ENCODE data around the gene RTP1.
"Not testable (repeated sequence)": the region's sequence is repeated elsewhere in the genome, so short reads cannot be mapped to it uniquely, and the experiment has no call there.

RTP1 gene

GRCh38 chr3:187196573-187197334 is 532 bp upstream of the RTP1 start:
- DNase-seq (ENCODE audit: low read depth in 2 of 2) = no peak
- TF ChIP-seq CTCF (IDR thresholded peaks at IDR 0.05; ENCODE audit: low read depth, low read length) = no peak
- no peak overlapping the region for H3K4me3 ChIP-seq (replicated peaks in 1 of 2; ENCODE audit: low read depth in 2 of 2, low read length in 2 of 2)

- no peak overlapping the region for H3K4me3 ChIP-seq (replicated peaks in 1 of 2; ENCODE audit: low read depth in 2 of 2, low read length in 2 of 2)
- TF ChIP-seq CTCF (IDR thresholded peaks at IDR 0.05; ENCODE audit: low read depth, low read length) = no peak
- DNase-seq (ENCODE audit: low read depth in 2 of 2) = no peak
Observed at GRCh38 chr3:187198490-187198889, 1.2 kb downstream of the RTP1 start.

GRCh38 chr3:187199463-187200050 is 2.3 kb downstream of the RTP1 start:
- DNase-seq (ENCODE audit: low read depth in 2 of 2) = not testable (repeated sequence)

GRCh38 chr3:187205683-187206082 is 8.4 kb downstream of the RTP1 start:
- no peak for DNase-seq (ENCODE audit: low read depth in 2 of 2)
- no peak for TF ChIP-seq CTCF (IDR thresholded peaks at IDR 0.05; ENCODE audit: low read depth, low read length)
- H3K4me3 ChIP-seq (replicated peaks in 1 of 2; ENCODE audit: low read depth in 2 of 2, low read length in 2 of 2) = no peak overlapping the region

More at GRCh38 chr3:187199463-187200050, 2.3 kb downstream of the RTP1 start:
- H3K4me3 ChIP-seq (replicated peaks in 1 of 2; ENCODE audit: low read depth in 2 of 2, low read length in 2 of 2) = not testable (repeated sequence)

- no peak for TF ChIP-seq CTCF (IDR thresholded peaks at IDR 0.05; ENCODE audit: low read depth, low read length)
- DNase-seq (ENCODE audit: low read depth in 2 of 2) = no peak
- H3K4me3 ChIP-seq (replicated peaks in 1 of 2; ENCODE audit: low read depth in 2 of 2, low read length in 2 of 2) = no peak overlapping the region
Observed at GRCh38 chr3:187207062-187207461, 9.8 kb downstream of the RTP1 start.

- no peak overlapping the region for H3K4me3 ChIP-seq (replicated peaks in 1 of 2; ENCODE audit: low read depth in 2 of 2, low read length in 2 of 2)
- no peak for DNase-seq (ENCODE audit: low read depth in 2 of 2)
- TF ChIP-seq CTCF (IDR thresholded peaks at IDR 0.05; ENCODE audit: low read depth, low read length) = no peak
Observed at GRCh38 chr3:187207624-187208023, 10.3 kb downstream of the RTP1 start.

- H3K4me3 ChIP-seq (replicated peaks in 1 of 2; ENCODE audit: low read depth in 2 of 2, low read length in 2 of 2) = no peak overlapping the region
- TF ChIP-seq CTCF (IDR thresholded peaks at IDR 0.05; ENCODE audit: low read depth, low read length) = no peak
- DNase-seq (ENCODE audit: low read depth in 2 of 2) = peak in 1 of 2 donors; percentile 66
Observed at GRCh38 chr3:187208159-187208558, 10.9 kb downstream of the RTP1 start.

All from cardiac fibroblast (primary cell).